Astrocyte (in vitro differentiated cells and primary cell): ENCODE results near the gene NUDT16L1. TPM values are rescaled to one million over a fixed set of nuclear protein-coding genes. Genes with fewer than 3 reads are reported as not detected.

ENCODE experiments used
- DNase-seq: peaks from one replicate; pipeline ENCODE4 v3.0.0-alpha.2; 2010; ENCODE audit warnings: low read depth
- FAIRE-seq: peaks from 2 replicates; lab custom pipeline; 2011; peaks lifted over from hg19 to GRCh38; lab: Jason Lieb, UNC
- H2AFZ ChIP-seq: 2 replicates; pipeline ENCODE4 v1.6.0; 2012; ENCODE audit warnings: low read depth, low read length, inconsistent platforms
- H3K27ac ChIP-seq: 2 replicates; pipeline ENCODE4 v1.5.1; 2011; ENCODE audit warnings: low read depth, low read length, inconsistent platforms
- H3K27me3 ChIP-seq: 2 replicates; pipeline ENCODE4 v1.6.0; 2011; ENCODE audit warnings: low read length, inconsistent platforms; ENCODE audit not compliant: insufficient read depth
- H3K36me3 ChIP-seq: 2 replicates; pipeline ENCODE4 v1.5.1; 2011; ENCODE audit warnings: low read length, inconsistent platforms; ENCODE audit not compliant: insufficient read depth
- H3K4me1 ChIP-seq: 2 replicates; pipeline ENCODE4 v1.5.1; 2011; ENCODE audit warnings: low read length, inconsistent platforms; ENCODE audit not compliant: insufficient read depth
- H3K4me2 ChIP-seq: 2 replicates; pipeline ENCODE4 v1.6.0; 2012; ENCODE audit warnings: low read length, inconsistent platforms
- H3K4me3 ChIP-seq: 2 replicates; pipeline ENCODE4 v1.5.1; 2011; ENCODE audit warnings: low read depth, mild to moderate bottlenecking, low read length, inconsistent platforms; ENCODE audit not compliant: insufficient read depth
- H3K79me2 ChIP-seq: 2 replicates; pipeline ENCODE4 v1.6.0; 2012; ENCODE audit warnings: mild to moderate bottlenecking, low read length, inconsistent platforms; ENCODE audit not compliant: insufficient read depth
- H3K9ac ChIP-seq: 2 replicates; pipeline ENCODE4 v1.6.0; 2012; ENCODE audit warnings: mild to moderate bottlenecking, low read length, inconsistent platforms
- H3K9me3 ChIP-seq: 2 replicates; pipeline ENCODE4 v1.5.1; 2012; ENCODE audit warnings: low read depth, mild to moderate bottlenecking, low read length, inconsistent platforms; ENCODE audit not compliant: insufficient read depth
- H4K20me1 ChIP-seq: 2 replicates; pipeline ENCODE4 v1.6.0; 2012; ENCODE audit warnings: low read length, inconsistent platforms; ENCODE audit not compliant: insufficient read depth
- H3K27ac Mint-ChIP-seq: one replicate; pipeline ENCODE4 v1.8.0; 2021; ENCODE audit warnings: mild to moderate bottlenecking, mixed read lengths; ENCODE audit not compliant: unreplicated experiment
- H3K27me3 Mint-ChIP-seq: one replicate; pipeline ENCODE4 v1.8.0; 2021; ENCODE audit warnings: low read depth, mixed read lengths; ENCODE audit not compliant: unreplicated experiment
- H3K36me3 Mint-ChIP-seq: one replicate; pipeline ENCODE4 v1.8.0; 2021; ENCODE audit warnings: low read depth, mixed read lengths; ENCODE audit not compliant: unreplicated experiment
- H3K4me1 Mint-ChIP-seq: one replicate; pipeline ENCODE4 v1.8.0; 2021; ENCODE audit warnings: low read depth, mixed read lengths; ENCODE audit not compliant: unreplicated experiment
- H3K4me3 Mint-ChIP-seq: one replicate; pipeline ENCODE4 v1.8.0; 2021; ENCODE audit warnings: mild to moderate bottlenecking, moderate library complexity, mixed read lengths; ENCODE audit not compliant: unreplicated experiment
- H3K9me3 Mint-ChIP-seq: one replicate; pipeline ENCODE4 v1.8.0; 2021; ENCODE audit warnings: mild to moderate bottlenecking, mixed read lengths; ENCODE audit not compliant: unreplicated experiment
- CTCF ChIP-seq: IDR thresholded peaks from 2 replicates; pipeline ENCODE4 v1.5.1; 2011; ENCODE audit warnings: low read depth, mild to moderate bottlenecking, inconsistent platforms, low read length, moderate library complexity; ENCODE audit not compliant: insufficient read depth
- EZH2 ChIP-seq: IDR thresholded peaks from 2 replicates; pipeline ENCODE4 v1.6.1; 2012; ENCODE audit warnings: mild to moderate bottlenecking, low read length, inconsistent platforms; ENCODE audit not compliant: insufficient read depth
- total RNA-seq: library from RNA; stranded (reverse); gene quantifications from 2 replicates; pipeline ENCODE4 v1.2.1, GENCODE V29; 2021

The NUDT16L1 gene
- total RNA-seq, 1 donor from 2014 or later: 42.2 TPM

- no peak overlapping the region for H3K27ac ChIP-seq
- DNase-seq (no peak), FAIRE-seq (no peak)
- H3K9me3 ChIP-seq: no peaks in the 10 kb centered on the region
- no peak overlapping the region for H3K27ac Mint-ChIP-seq
- H3K4me1 Mint-ChIP-seq: peaks cover 7% of the 10 kb centered on the region
- H3K4me3 ChIP-seq: no peak overlapping the region
- peaks cover 6% of the 10 kb centered on the region for H3K36me3 ChIP-seq
- no peak for TF ChIP-seq CTCF
- no peak for TF ChIP-seq EZH2
- peaks cover 7% of the 10 kb centered on the region for H4K20me1 ChIP-seq
- H3K79me2 ChIP-seq: peaks cover 3% of the 10 kb centered on the region
- no peak overlapping the region for H3K4me2 ChIP-seq
- no peak overlapping the region for H3K4me3 Mint-ChIP-seq
- no peak overlapping the region for H3K9ac ChIP-seq
- no peaks in the 10 kb centered on the region for H3K27me3 ChIP-seq
- H3K4me1 ChIP-seq: no peaks in the 10 kb centered on the region
- H3K9me3 Mint-ChIP-seq: no peaks in the 10 kb centered on the region
- H2AFZ ChIP-seq: no peak overlapping the region
- peaks cover 4% of the 10 kb centered on the region for H3K36me3 Mint-ChIP-seq
- no peaks in the 10 kb centered on the region for H3K27me3 Mint-ChIP-seq
Observed at GRCh38 chr16:4718466-4718865, 25.1 kb downstream of the NUDT16L1 start.

GRCh38 chr16:4723071-4723767 lies 29.9 kb downstream of the NUDT16L1 start:
- peaks cover 9% of the 10 kb centered on the region for H3K79me2 ChIP-seq
- H3K27ac ChIP-seq: peak overlapping the region; percentile 51
- H3K36me3 Mint-ChIP-seq: peaks cover 6% of the 10 kb centered on the region
- H3K4me3 ChIP-seq: no peak overlapping the region
- no peak overlapping the region for H3K4me3 Mint-ChIP-seq
- H3K9me3 Mint-ChIP-seq: no peaks in the 10 kb centered on the region
- H3K9me3 ChIP-seq: no peaks in the 10 kb centered on the region
- H3K36me3 ChIP-seq: peaks cover 8% of the 10 kb centered on the region
- peak overlapping the region; percentile 88 for H3K27ac Mint-ChIP-seq
- H3K4me2 ChIP-seq: peak overlapping the region; percentile 28
- FAIRE-seq (no peak), DNase-seq (peak; percentile 90)
- H3K27me3 Mint-ChIP-seq: no peaks in the 10 kb centered on the region
- no peak overlapping the region for H2AFZ ChIP-seq
- no peak for TF ChIP-seq CTCF
- TF ChIP-seq EZH2: no peak
- peaks cover 10% of the 10 kb centered on the region for H3K4me1 Mint-ChIP-seq
- H3K27me3 ChIP-seq: no peaks in the 10 kb centered on the region
- no peak overlapping the region for H3K9ac ChIP-seq
- no peaks in the 10 kb centered on the region for H3K4me1 ChIP-seq
- peaks cover 16% of the 10 kb centered on the region for H4K20me1 ChIP-seq

DNA sequence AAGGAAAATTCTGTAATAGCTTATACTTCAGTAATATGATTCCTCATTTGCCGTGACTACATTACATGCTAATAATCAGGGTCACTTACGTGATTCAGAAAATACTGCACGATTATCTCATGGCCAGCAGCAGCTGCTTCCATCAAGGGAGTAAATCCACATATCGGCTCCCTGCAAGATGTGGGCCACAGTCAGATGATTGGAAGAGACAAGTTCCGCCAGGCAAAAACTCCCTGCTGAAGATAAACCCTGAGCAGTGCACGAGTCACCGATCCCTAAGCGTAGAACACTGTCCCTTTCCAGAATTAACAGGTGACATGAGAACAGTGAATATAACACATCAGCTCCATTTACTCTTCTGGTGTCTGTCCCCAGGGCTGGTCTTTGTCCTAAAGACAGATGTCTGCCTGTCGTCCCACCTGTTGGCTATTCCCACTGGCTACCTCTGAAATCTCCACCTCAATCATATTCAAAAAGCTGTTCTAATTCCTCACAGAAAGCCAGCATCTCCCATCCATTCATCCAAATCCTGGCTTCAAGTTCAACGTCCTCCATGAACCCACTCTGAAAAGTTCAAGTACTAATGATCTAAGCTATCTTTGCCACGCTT lies 31.4 kb downstream of the NUDT16L1 start:
- no peaks in the 10 kb centered on the region for H3K9me3 Mint-ChIP-seq
- no peaks in the 10 kb centered on the region for H3K27me3 ChIP-seq
- peaks cover 13% of the 10 kb centered on the region for H3K4me1 Mint-ChIP-seq
- no peak overlapping the region for H3K4me3 Mint-ChIP-seq
- no peak overlapping the region for H3K9ac ChIP-seq
- H3K9me3 ChIP-seq: no peaks in the 10 kb centered on the region
- no peak overlapping the region for H3K4me3 ChIP-seq
- no peak for TF ChIP-seq EZH2
- TF ChIP-seq CTCF: no peak
- no peak for FAIRE-seq
- H3K27me3 Mint-ChIP-seq: no peaks in the 10 kb centered on the region
- H2AFZ ChIP-seq: no peak overlapping the region
- H4K20me1 ChIP-seq: peaks cover 17% of the 10 kb centered on the region
- no peak overlapping the region for H3K27ac ChIP-seq
- peaks cover 8% of the 10 kb centered on the region for H3K79me2 ChIP-seq
- H3K36me3 ChIP-seq: peaks cover 5% of the 10 kb centered on the region
- no peaks in the 10 kb centered on the region for H3K4me1 ChIP-seq
- no peak overlapping the region for H3K27ac Mint-ChIP-seq
- DNase-seq: no peak
- H3K4me2 ChIP-seq: no peak overlapping the region
- H3K36me3 Mint-ChIP-seq: peaks cover 12% of the 10 kb centered on the region
